ENCODE results near the gene AOAH.

GRCh38 chr7:36475011-36475342, 249.3 kb downstream of the AOAH start:
- TF ChIP-seq POLR2A (IDR thresholded peaks at IDR 0.05) (no peak), CTCF (IDR thresholded peaks at IDR 0.05 in 4 of 5, conservative IDR thresholded peaks at IDR 0.05 in 1 of 5) (no peak)
